HuH-7.5 (cell line): ENCODE measurements around the gene GHDC.
A peak's percentile ranks its signal among the peaks of the same experiment; 100 is the strongest.
"Not testable (repeated sequence)": the region's sequence is repeated elsewhere in the genome, so short reads cannot be mapped to it uniquely, and the experiment has no call there.

Experiments used
- DNase-seq: peaks from one replicate; pipeline ENCODE4 v3.0.0; 2011; ENCODE audit warnings: low spot score

The GHDC gene

GRCh38 chr17:42202696-42203095 is 8.4 kb upstream of the GHDC start:
- no peak for DNase-seq

- DNase-seq = no peak
Observed at GRCh38 chr17:42202159-42202558, 7.9 kb upstream of the GHDC start.

GRCh38 chr17:42201458-42201772 is 7.1 kb upstream of the GHDC start:
- DNase-seq = no peak

DNA sequence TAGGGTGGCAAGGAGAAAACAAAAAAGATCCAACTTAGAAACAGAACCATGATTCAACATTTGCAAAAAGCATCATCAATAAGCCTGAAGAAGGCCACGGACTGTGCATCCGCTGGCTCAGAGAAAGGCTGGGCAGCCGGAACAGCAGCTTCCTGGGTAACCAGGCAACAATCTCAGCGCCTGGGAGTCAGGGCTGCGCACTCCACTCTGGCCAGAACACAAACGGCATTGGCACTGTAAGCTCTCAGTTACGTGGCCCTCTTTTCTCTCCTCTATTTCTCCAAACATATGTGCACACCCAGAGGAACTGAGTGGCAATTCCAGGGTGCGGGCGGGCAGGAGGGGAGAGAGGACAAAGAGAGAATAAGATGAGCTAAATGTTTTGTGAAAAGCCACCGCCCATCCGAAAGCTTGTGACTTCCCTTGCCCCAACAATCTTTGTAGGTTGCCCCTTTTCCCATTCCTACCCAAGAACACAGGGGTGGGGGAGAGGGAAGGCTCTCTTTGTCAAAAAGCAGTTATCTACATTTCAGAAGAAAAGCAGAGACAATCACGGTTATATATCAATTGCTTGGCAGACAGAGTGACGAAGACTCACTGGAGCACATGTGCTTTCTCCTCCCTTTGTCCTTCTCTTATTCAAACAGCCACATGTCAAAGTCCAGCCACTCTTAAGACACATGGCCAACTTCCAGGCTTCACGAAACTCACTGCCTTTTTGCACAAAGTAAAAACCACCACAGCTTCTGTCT is 6.6 kb upstream of the GHDC start:
- no peak for DNase-seq

DNA sequence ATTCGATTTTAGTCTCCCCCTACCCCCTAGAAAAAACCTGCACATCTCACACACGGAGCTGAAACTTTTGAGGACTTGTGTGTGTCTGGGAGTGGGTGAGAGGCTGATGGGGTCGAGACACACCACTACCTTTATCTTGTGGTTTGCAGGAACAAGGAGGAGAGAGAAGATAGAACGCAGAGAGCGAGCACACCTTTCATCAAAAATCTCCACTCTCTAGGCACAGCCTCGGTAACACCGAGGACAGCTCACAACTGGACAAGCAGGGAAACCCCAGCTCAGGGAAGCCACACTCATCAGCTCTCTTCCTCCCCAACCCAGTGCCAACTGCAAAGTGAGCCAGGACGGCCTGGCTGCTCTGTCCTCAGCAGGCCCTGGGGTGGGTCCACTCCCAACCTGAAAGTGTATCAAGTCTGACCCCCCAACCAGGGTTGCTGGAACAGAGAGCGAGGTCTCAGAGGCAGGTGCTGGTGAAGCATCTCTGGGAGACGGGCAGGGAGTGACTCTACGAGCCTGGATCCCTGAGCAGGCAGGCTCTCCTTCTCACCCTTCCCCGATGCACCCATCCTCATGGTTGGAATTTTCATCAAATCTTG is 5.2 kb upstream of the GHDC start:
- no peak for DNase-seq

DNA sequence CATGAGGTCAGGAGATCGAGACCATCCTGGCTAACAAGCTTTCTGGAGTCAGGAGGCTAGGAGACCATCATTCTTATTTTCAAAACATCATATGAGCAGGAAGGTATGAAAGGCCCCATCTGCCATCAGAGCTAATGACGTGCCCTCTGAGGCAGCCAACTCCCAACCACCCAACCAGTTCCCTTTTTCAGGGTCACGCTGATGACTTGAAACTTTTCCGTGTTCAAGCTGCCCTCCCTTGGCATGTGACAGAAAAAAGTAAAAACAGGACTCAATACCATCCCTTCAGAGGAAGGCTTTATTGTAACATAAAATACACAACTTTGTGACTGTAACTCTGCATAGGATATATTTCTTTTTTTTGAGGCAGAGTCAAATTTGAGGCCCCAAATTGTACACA is 4.6 kb upstream of the GHDC start:
- DNase-seq = no peak

- DNase-seq = no peak
Observed at GRCh38 chr17:42197564-42198156, 3.4 kb upstream of the GHDC start.

DNA sequence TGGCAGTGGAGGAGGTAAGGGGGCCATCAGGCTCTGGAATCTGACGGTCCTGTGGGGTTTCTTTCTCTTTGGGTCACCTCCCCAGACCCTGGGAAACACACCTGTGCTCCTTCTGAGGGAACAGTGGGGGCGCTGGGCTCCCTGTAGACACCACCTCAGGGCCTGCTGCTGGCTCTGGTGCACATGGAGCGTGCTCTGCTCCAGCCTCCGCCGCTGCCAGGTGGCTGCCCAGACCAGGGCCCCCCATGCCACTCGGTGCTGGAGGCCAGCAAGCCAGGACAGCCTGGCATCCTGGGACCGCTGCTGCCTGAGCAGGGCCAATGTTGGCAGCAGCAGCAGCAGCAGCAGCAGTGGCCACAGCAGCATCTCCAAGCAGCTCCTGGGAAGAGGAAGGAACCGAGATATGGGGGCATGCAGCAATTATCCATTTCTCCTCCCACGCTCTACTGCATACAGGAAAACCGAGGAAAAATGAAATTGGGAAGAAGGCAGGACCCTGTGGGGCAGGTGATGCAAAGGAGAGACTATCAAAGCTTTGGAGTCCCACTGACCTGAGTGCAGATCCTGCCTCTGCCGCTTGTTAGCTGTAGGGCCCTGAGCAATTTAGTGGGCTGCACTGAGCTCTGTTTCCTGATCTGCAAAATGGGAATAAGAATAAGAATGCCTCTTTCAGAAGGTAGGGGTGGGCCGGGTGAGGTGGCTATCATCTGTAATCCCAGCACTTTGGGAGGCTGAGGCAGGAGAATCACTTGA is 902 bp downstream of the GHDC start:
- DNase-seq = no peak

DNA sequence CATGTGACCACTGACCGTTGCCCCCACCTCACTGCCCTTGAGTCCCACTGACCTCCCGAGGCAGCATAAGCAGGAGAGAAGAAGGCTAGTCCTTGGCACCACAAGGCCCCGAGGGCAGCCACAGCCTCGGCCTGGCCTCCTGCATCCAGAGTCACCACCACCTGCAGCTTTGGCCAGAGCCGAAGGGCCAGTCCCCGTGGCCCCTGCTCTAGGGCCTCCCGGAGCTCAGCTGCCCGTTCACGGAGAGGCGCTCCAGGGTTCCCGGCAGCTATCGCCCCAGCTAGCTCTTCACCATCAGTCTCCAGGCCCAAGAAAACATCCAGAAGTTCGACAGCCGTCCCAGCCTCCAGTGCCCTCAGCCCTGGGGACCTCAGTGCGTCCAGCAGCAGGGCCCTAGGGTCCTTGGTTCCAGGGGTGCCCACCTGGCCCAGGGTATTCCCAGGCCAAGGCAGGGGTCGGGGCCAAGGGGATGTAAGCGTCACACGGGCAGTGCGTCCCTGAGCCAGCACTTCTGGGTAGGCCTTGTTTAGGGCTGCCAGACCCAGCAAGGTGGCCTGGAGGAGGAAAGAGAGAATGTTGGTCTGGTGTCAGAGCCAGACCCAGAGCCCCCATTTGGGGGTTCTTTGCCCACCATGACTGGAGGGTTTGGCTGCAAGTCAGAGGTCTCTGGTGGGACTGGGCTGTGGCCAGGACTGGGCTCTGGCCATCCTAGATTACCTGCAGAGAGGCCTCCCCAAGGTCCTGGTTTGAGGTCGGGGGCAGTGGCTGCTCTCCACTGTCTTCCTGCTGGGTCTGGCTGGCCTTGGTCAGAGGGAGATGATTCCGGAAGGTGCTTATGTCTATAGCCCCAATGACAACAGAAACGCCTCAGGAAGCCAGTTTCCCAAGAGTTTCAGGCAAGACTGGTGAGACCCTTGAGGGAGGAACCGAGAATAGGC is 1.8 kb downstream of the GHDC start:
- no peak for DNase-seq

GRCh38 chr17:42191275-42191608 is 3.1 kb downstream of the GHDC start:
- DNase-seq = no peak

- DNase-seq = no peak
Observed at GRCh38 chr17:42190491-42191274, 3.6 kb downstream of the GHDC start.

GRCh38 chr17:42189651-42189965 is 4.7 kb downstream of the GHDC start:
- no peak for DNase-seq

DNA sequence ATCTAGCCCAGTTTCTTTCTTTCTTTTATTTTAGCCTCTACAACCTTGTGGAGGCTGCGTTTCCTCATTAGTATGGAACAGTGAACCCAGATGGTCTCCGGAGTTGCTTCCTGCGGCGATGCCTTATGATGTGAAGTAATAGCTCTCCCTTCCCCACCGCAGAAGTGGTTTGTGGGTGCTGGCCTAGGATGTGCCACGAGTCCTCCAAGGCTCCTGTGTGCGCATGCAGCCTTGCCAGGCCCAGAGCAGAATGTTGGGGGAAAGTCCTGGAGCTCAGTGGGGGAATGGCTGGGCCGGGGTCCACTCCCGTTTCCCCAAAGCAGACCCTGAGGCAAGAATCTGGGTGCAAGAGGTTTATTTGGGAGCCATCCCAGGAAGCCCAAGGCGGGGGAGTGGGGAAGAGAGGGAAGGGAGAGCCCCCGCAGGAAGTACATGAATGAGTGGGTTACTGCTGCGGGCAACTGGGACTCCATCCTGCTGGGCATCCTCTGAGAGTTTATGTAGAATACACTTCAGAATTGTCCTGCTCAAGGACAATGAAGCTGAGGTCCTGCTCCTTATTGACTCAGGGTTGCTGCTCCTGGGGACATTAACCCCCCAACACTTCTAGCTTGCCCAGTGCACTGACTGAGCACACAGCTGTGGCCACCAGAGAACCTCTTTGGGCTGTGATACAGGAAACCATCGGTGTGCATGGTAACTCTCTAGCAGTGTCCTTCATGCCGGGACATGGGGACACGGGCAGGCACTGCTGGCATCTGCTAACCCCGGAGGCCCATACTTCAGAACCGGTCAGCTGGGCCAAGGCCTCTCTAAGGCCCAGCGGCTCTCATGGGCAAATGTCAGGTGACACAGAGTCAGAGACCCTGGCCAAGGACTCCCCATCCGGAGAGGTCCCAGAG is 5.3 kb downstream of the GHDC start:
- no peak for DNase-seq

- no peak for DNase-seq
Observed at GRCh38 chr17:42187833-42188232, 6.5 kb downstream of the GHDC start.

DNA sequence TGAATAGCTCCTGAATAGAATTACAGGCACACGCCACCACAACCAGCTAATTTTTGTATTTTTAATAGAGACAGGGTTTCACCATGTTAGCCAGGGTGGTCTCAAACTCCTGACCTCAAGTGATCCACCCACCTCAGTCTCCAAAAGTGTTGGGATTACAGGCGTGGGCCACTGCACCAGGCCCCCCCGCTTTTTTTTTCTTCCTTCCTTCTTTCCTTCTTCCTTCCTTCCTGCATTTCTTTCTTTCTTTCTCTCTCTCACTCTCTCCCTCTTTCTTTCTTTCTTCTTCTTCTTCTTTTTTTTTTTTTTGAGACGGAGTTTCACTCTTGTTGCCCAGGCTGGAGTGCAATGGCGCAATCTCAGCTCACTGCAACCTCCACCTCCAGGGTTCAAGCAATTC is 8.1 kb downstream of the GHDC start:
- not testable (repeated sequence) for DNase-seq

DNA sequence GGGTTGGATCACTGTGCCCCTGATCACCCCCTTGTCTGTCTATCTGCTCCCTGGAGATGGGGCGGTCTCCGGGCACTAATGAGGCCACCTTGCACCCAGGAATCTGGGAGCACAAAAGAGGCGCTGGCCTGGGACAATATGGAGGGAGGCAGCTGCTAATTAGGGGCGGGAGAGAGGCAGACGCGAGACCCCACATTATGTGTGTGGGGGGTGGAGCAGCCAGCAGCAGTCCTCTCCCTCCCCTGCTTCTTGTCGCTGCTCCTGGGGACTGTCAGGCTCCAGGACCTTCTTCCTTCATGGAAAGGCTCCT is 8.7 kb downstream of the GHDC start:
- no peak for DNase-seq

- DNase-seq = no peak
Observed at GRCh38 chr17:42184713-42185620, 9.3 kb downstream of the GHDC start, which contains the start of gene HCRT. HCRT (minus strand) TSS chr17:42185452; CDS start chr17:42185365, 87 bp downstream.

GRCh38 chr17:42183741-42184711 is 10.3 kb downstream of the GHDC start:
- DNase-seq = peak; percentile 82
